H9 (cell line): Measurements from ENCODE around the gene IL36RN. TPM values are rescaled to one million over a fixed set of nuclear protein-coding genes. Genes with fewer than 3 reads are reported as not detected.

Experiments
- DNase-seq: peaks from one replicate; pipeline ENCODE4 v3.0.0-alpha.2; 2017
- H2AFZ ChIP-seq: one replicate; pipeline ENCODE4 v1.6.1; 2013; ENCODE audit warnings: mild to moderate bottlenecking, low read length, control low read depth, moderate library complexity
- H2AK5ac ChIP-seq: 2 replicates; pipeline ENCODE4 v1.6.1; 2013; ENCODE audit warnings: low read length, control low read depth, mixed read lengths; ENCODE audit not compliant: insufficient read length
- H2BK120ac ChIP-seq: one replicate; pipeline ENCODE4 v1.6.1; 2013; ENCODE audit warnings: low read depth, mild to moderate bottlenecking, low read length, control low read depth, inconsistent platforms; ENCODE audit not compliant: poor library complexity, severe bottlenecking
- H2BK12ac ChIP-seq: 2 replicates; pipeline ENCODE4 v1.6.1; 2013; ENCODE audit warnings: low read length, control low read depth, mixed read lengths, low read depth; ENCODE audit not compliant: insufficient read length
- H2BK15ac ChIP-seq: 2 replicates; pipeline ENCODE4 v1.6.1; 2013; ENCODE audit warnings: low read depth, low read length, control low read depth
- H2BK20ac ChIP-seq: one replicate; pipeline ENCODE4 v1.6.1; 2013; ENCODE audit warnings: low read depth, mild to moderate bottlenecking, low read length, control low read depth, inconsistent platforms; ENCODE audit not compliant: poor library complexity, severe bottlenecking
- H2BK5ac ChIP-seq: 2 replicates; pipeline ENCODE4 v1.6.1; 2013; ENCODE audit warnings: low read length, control low read depth, mixed read lengths; ENCODE audit not compliant: insufficient read length
- H3K14ac ChIP-seq: 2 replicates; pipeline ENCODE4 v1.6.1; 2013; ENCODE audit warnings: low read length, control low read depth; ENCODE audit not compliant: insufficient read depth
- H3K18ac ChIP-seq: 2 replicates; pipeline ENCODE4 v1.6.1; 2013; ENCODE audit warnings: low read depth, mild to moderate bottlenecking, mixed read lengths, low read length, control low read depth; ENCODE audit not compliant: insufficient read length
- H3K23ac ChIP-seq: 2 replicates; pipeline ENCODE4 v1.6.1; 2013; ENCODE audit warnings: low read length, control low read depth, mixed read lengths, low read depth; ENCODE audit not compliant: insufficient read length
- H3K23me2 ChIP-seq: 2 replicates; pipeline ENCODE4 v1.6.1; 2013; ENCODE audit warnings: low read depth, mild to moderate bottlenecking, mixed read lengths, low read length, control low read depth; ENCODE audit not compliant: insufficient read length, poor library complexity, severe bottlenecking
- H3K27ac ChIP-seq: 2 replicates; pipeline ENCODE4 v1.5.1; 2013; ENCODE audit warnings: low read length, control low read depth, mixed read lengths, low read depth; ENCODE audit not compliant: insufficient read length
- H3K27me3 ChIP-seq: 2 replicates; pipeline ENCODE4 v1.6.1; 2013; ENCODE audit warnings: low read length, control low read depth, inconsistent platforms; ENCODE audit not compliant: insufficient read depth
- H3K4ac ChIP-seq: 2 replicates; pipeline ENCODE4 v1.6.1; 2013; ENCODE audit warnings: low read depth, mild to moderate bottlenecking, control low read depth, inconsistent platforms, low read length, moderate library complexity
- H3K4me1 ChIP-seq: 2 replicates; pipeline ENCODE4 v1.6.1; 2013; ENCODE audit warnings: low read length, control low read depth, inconsistent platforms; ENCODE audit not compliant: insufficient read depth
- H3K4me2 ChIP-seq: 2 replicates; pipeline ENCODE4 v1.6.1; 2013; ENCODE audit warnings: low read length, control low read depth, mixed read lengths; ENCODE audit not compliant: insufficient read length, insufficient read depth
- H3K56ac ChIP-seq: 2 replicates; pipeline ENCODE4 v1.6.1; 2013; ENCODE audit warnings: low read depth, mild to moderate bottlenecking, mixed read lengths, low read length, control low read depth; ENCODE audit not compliant: insufficient read length
- H3K79me1 ChIP-seq: 2 replicates; pipeline ENCODE4 v1.6.1; 2013; ENCODE audit warnings: low read depth, mild to moderate bottlenecking, moderate library complexity, low read length, control low read depth, inconsistent platforms; ENCODE audit not compliant: insufficient read depth, poor library complexity, severe bottlenecking
- H3K79me2 ChIP-seq: 2 replicates; pipeline ENCODE4 v1.6.1; 2013; ENCODE audit warnings: low read length, control low read depth, inconsistent platforms; ENCODE audit not compliant: insufficient read depth
- H3K9ac ChIP-seq: 2 replicates; pipeline ENCODE4 v1.6.1; 2013; ENCODE audit warnings: low read length, control low read depth, mixed read lengths; ENCODE audit not compliant: insufficient read length; ENCODE audit errors: extremely low read depth
- H3K9me3 ChIP-seq: one replicate; pipeline ENCODE4 v1.6.1; 2013; ENCODE audit warnings: low read depth, low read length, inconsistent platforms; ENCODE audit not compliant: control insufficient read depth
- H3T11ph ChIP-seq: one replicate; pipeline ENCODE4 v1.6.1; 2013; ENCODE audit warnings: mild to moderate bottlenecking, low read length, control low read depth, inconsistent platforms
- H4K20me1 ChIP-seq: one replicate; pipeline ENCODE4 v1.6.1; 2013; ENCODE audit not compliant: control insufficient read depth, insufficient read length, insufficient read depth
- H4K5ac ChIP-seq: 2 replicates; pipeline ENCODE4 v1.6.1; 2013; ENCODE audit warnings: low read depth, mild to moderate bottlenecking, mixed read lengths, low read length, control low read depth; ENCODE audit not compliant: insufficient read length
- H4K8ac ChIP-seq: replicated peaks from 2 replicates; pipeline ENCODE4 v1.6.1; 2013; ENCODE audit warnings: low read length, control low read depth, mixed read lengths, low read depth; ENCODE audit not compliant: insufficient read length
- H4K91ac ChIP-seq: 2 replicates; pipeline ENCODE4 v1.6.1; 2013; ENCODE audit warnings: low read depth, mild to moderate bottlenecking, moderate library complexity, mixed read lengths, low read length, control low read depth; ENCODE audit not compliant: insufficient read length
- H3K27ac Mint-ChIP-seq, 3 experiments: 2 replicates in 2 of 3; 3 replicates in 1 of 3; pipeline ENCODE4 v1.8.0; 2020 to 2021; ENCODE audit warnings: mixed read lengths in 3 of 3, mild to moderate bottlenecking in 1 of 3, moderate library complexity in 1 of 3
- H3K27me3 Mint-ChIP-seq: 2 replicates; pipeline ENCODE4 v1.8.0; 2021; ENCODE audit warnings: low read depth, mild to moderate bottlenecking, moderate library complexity, mixed read lengths
- H3K36me3 Mint-ChIP-seq, 3 experiments: 2 replicates in 2 of 3; 3 replicates in 1 of 3; pipeline ENCODE4 v1.8.0; 2020 to 2021; ENCODE audit warnings: low read depth in 3 of 3, mixed read lengths in 3 of 3; ENCODE audit not compliant: insufficient read depth in 1 of 3
- H3K4me1 Mint-ChIP-seq, 2 experiments: 2 replicates each; pipeline ENCODE4 v1.8.0; 2020; ENCODE audit warnings: mixed read lengths in 2 of 2
- H3K4me3 Mint-ChIP-seq, 2 experiments: 2 replicates in 1 of 2; 3 replicates in 1 of 2; pipeline ENCODE4 v1.8.0; 2020 to 2021; ENCODE audit warnings: mild to moderate bottlenecking in 2 of 2, mixed read lengths in 2 of 2, moderate library complexity in 1 of 2
- H3K9me3 Mint-ChIP-seq, 2 experiments: 2 replicates in 1 of 2; 3 replicates in 1 of 2; pipeline ENCODE4 v1.8.0; 2020; ENCODE audit warnings: mild to moderate bottlenecking in 2 of 2, mixed read lengths in 2 of 2, moderate library complexity in 1 of 2
- CTCF ChIP-seq: fragments of 200-600 bp; sonication (generic); conservative IDR thresholded peaks from 3 replicates; pipeline ENCODE4 v1.8.0; 2021; ENCODE audit warnings: antibody characterized with exemption, mild to moderate bottlenecking
- WGBS: extraction: QIAGEN DNeasy Blood & Tissue Kit; methylation state at CpG from one replicate; pipeline ENCODE4 v1.1.7; 2013; ENCODE audit warnings: missing lambda C conversion rate, low lambda C conversion rate, mixed read lengths; ENCODE audit not compliant: insufficient read length; ENCODE audit errors: extremely low coverage; 5-methylcytosine and 5-hydroxymethylcytosine counted together
- total RNA-seq: library from RNA; stranded (reverse); gene quantifications from 2 replicates; pipeline ENCODE4 v1.2.1, GENCODE V29; 2021

Gene IL36RN
- total RNA-seq, 1 experiment from 2014 or later: not detected

GRCh38 chr2:113046465-113046864, 12.5 kb upstream of the IL36RN start:
- Histone ChIP-seq H2BK5ac (no peak overlapping the region), H3K56ac (no peak overlapping the region), H3K79me2 (no peaks in the 10 kb centered on the region), H3K27me3 (no peaks in the 10 kb centered on the region), H3K4me2 (no peak overlapping the region), H2BK12ac (no peak overlapping the region), H3K23ac (no peak overlapping the region), H4K5ac (no peak overlapping the region), H3K9ac (no peak overlapping the region), H3K23me2 (no peaks in the 10 kb centered on the region), H2BK20ac (no peak overlapping the region), H3K14ac (no peak overlapping the region), H3K4me1 (no peaks in the 10 kb centered on the region), H3K4ac (no peak overlapping the region), H4K8ac (no peak overlapping the region), H2AFZ (no peak overlapping the region), H2AK5ac (no peak overlapping the region), H3K9me3 (no peaks in the 10 kb centered on the region), H3K18ac (no peak overlapping the region), H2BK15ac (no peak overlapping the region), H4K20me1 (no peaks in the 10 kb centered on the region), H4K91ac (no peak overlapping the region), H3K27ac (no peak overlapping the region), H2BK120ac (no peak overlapping the region), H3T11ph (no peak overlapping the region), H3K79me1 (no peaks in the 10 kb centered on the region)
- H3K27me3 Mint-ChIP-seq: peaks cover 14% of the 10 kb centered on the region
- no peaks in the 10 kb centered on the region for H3K4me1 Mint-ChIP-seq
- H3K9me3 Mint-ChIP-seq: peaks cover 27 to 66% of the 10 kb centered on the region in 2 experiments
- no peak for DNase-seq
- H3K36me3 Mint-ChIP-seq: peaks cover 0 to 7% (median 2%) of the 10 kb centered on the region in 3 experiments; a peak in 3 of 7 replicates
- TF ChIP-seq CTCF: no peak
- WGBS: no CpG with 5 or more reads among the region's 5 CpGs
- H3K27ac Mint-ChIP-seq: no peak overlapping the region
- H3K4me3 Mint-ChIP-seq: no peak overlapping the region
